SU-DHL-6 (cell line): ENCODE results near the gene FBXO31.

ENCODE experiments used
- H2AFZ ChIP-seq: fragments of 200-600 bp; sonication (generic); 2 replicates; pipeline ENCODE4 v1.6.1; 2014; ENCODE audit warnings: low read depth, mild to moderate bottlenecking, moderate library complexity, mixed read lengths, antibody characterized with exemption, low read length; ENCODE audit not compliant: severe bottlenecking
- H3F3A ChIP-seq: fragments of 200-600 bp; shearing (Covaris generic); 2 replicates; pipeline ENCODE4 v1.6.0; 2016; ENCODE audit warnings: antibody characterized with exemption, mild to moderate bottlenecking; ENCODE audit not compliant: insufficient read depth
- H3K27ac ChIP-seq: fragments of 200-600 bp; sonication (generic); 2 replicates; pipeline ENCODE4 v1.5.1; 2016; ENCODE audit warnings: low read depth, mild to moderate bottlenecking, low read length, moderate library complexity, mixed read lengths
- H3K27me3 ChIP-seq: fragments of 200-600 bp; sonication (generic), shearing (Covaris generic); 2 replicates; pipeline ENCODE4 v1.6.0; 2014; ENCODE audit warnings: mild to moderate bottlenecking, low read length
- H3K36me3 ChIP-seq: fragments of 200-600 bp; sonication (generic); 2 replicates; pipeline ENCODE4 v1.6.1; 2014; ENCODE audit warnings: mild to moderate bottlenecking, low read length, mixed read lengths
- H3K4me2 ChIP-seq: fragments of 300-600, 200-600 bp; shearing (Covaris generic), sonication (generic); 2 replicates; pipeline ENCODE4 v1.6.0; 2014; ENCODE audit warnings: low read length, low read depth, mild to moderate bottlenecking; ENCODE audit not compliant: poor library complexity, severe bottlenecking
- H3K4me3 ChIP-seq: fragments of 200-600 bp; sonication (generic); 2 replicates; pipeline ENCODE4 v1.5.1; 2014; ENCODE audit warnings: antibody characterized with exemption, low read length, mild to moderate bottlenecking, mixed read lengths; ENCODE audit not compliant: insufficient read depth, poor library complexity, severe bottlenecking
- H3K79me2 ChIP-seq: fragments of 200-600 bp; sonication (generic); 2 replicates; pipeline ENCODE4 v1.6.1; 2014; ENCODE audit warnings: mild to moderate bottlenecking, low read length, moderate library complexity; ENCODE audit not compliant: insufficient read depth
- H3K9ac ChIP-seq: fragments of 200-600 bp; sonication (generic); 2 replicates; pipeline ENCODE4 v1.7.0; 2014; ENCODE audit warnings: mild to moderate bottlenecking, low read length
- H3K9me2 ChIP-seq: fragments of 200-600 bp; sonication (generic); replicated peaks from 2 replicates; pipeline ENCODE4 v1.6.1; 2014; ENCODE audit warnings: low read length; ENCODE audit not compliant: insufficient read depth
- H3K9me3 ChIP-seq: fragments of 200-600 bp; sonication (generic); 2 replicates; pipeline ENCODE4 v1.6.1; 2014; ENCODE audit warnings: low read length, mixed read lengths; ENCODE audit not compliant: insufficient read depth
- H4K20me1 ChIP-seq: fragments of 200-600 bp; sonication (generic); 2 replicates; pipeline ENCODE4 v1.6.1; 2014; ENCODE audit warnings: low read depth, mild to moderate bottlenecking, antibody characterized with exemption, low read length, moderate library complexity, mixed read lengths
- CTCF ChIP-seq: fragments of 200-600 bp; sonication (generic); IDR thresholded peaks from one replicate; pipeline ENCODE4 v1.5.1; 2017; ENCODE audit warnings: antibody characterized with exemption, mild to moderate bottlenecking, low read length, moderate library complexity; ENCODE audit not compliant: insufficient read depth, poor library complexity, severe bottlenecking
- EZH2phosphoT487 ChIP-seq: fragments of 200-600 bp; sonication (generic), shearing (Covaris generic); conservative IDR thresholded peaks from 2 replicates; pipeline ENCODE4 v1.6.1; 2018; ENCODE audit warnings: mild to moderate bottlenecking, antibody characterized with exemption, low read length, moderate library complexity, mixed read lengths

FBXO31 gene

GRCh38 chr16:87332150-87332549, 51.4 kb downstream of the FBXO31 start:
- no peak overlapping the region for H3K4me3 ChIP-seq
- H3K9ac ChIP-seq: no peak overlapping the region
- H3K36me3 ChIP-seq: no peaks in the 10 kb centered on the region
- H3F3A ChIP-seq: no peaks in the 10 kb centered on the region
- H3K27ac ChIP-seq: no peak overlapping the region
- no peaks in the 10 kb centered on the region for H3K9me2 ChIP-seq
- no peaks in the 10 kb centered on the region for H3K9me3 ChIP-seq
- H3K27me3 ChIP-seq: no peaks in the 10 kb centered on the region
- H3K4me2 ChIP-seq: no peak overlapping the region
- H3K79me2 ChIP-seq: no peaks in the 10 kb centered on the region
- TF ChIP-seq EZH2phosphoT487 (no peak), CTCF (no peak)
- no peaks in the 10 kb centered on the region for H4K20me1 ChIP-seq
- no peak overlapping the region for H2AFZ ChIP-seq

GRCh38 chr16:87331241-87331801, 52.3 kb downstream of the FBXO31 start:
- Histone ChIP-seq H3K4me2 (no peak overlapping the region), H3K36me3 (no peaks in the 10 kb centered on the region), H3K27me3 (no peaks in the 10 kb centered on the region), H3K9ac (no peak overlapping the region), H3K9me2 (no peaks in the 10 kb centered on the region), H4K20me1 (no peaks in the 10 kb centered on the region), H3F3A (no peaks in the 10 kb centered on the region), H3K79me2 (no peaks in the 10 kb centered on the region), H2AFZ (no peak overlapping the region), H3K4me3 (no peak overlapping the region), H3K27ac (no peak overlapping the region), H3K9me3 (no peaks in the 10 kb centered on the region)
- TF ChIP-seq CTCF: no peak
- no peak for TF ChIP-seq EZH2phosphoT487

GRCh38 chr16:87330646-87331045, 52.9 kb downstream of the FBXO31 start:
- no peaks in the 10 kb centered on the region for H3K79me2 ChIP-seq
- H3K4me3 ChIP-seq: no peak overlapping the region
- no peak for TF ChIP-seq CTCF
- TF ChIP-seq EZH2phosphoT487: no peak
- H3K4me2 ChIP-seq: no peak overlapping the region
- no peak overlapping the region for H2AFZ ChIP-seq
- no peaks in the 10 kb centered on the region for H3K27me3 ChIP-seq
- no peaks in the 10 kb centered on the region for H3F3A ChIP-seq
- H3K36me3 ChIP-seq: no peaks in the 10 kb centered on the region
- H3K9me3 ChIP-seq: no peaks in the 10 kb centered on the region
- H3K9me2 ChIP-seq: no peaks in the 10 kb centered on the region
- H3K27ac ChIP-seq: no peak overlapping the region
- H4K20me1 ChIP-seq: no peaks in the 10 kb centered on the region
- H3K9ac ChIP-seq: no peak overlapping the region
